GM12878 (cell line): Measurements from ENCODE around the gene HSPBAP1. TPM values are rescaled to one million over a fixed set of nuclear protein-coding genes. Genes with fewer than 3 reads are reported as not detected.

Experiments used
- ATAC-seq: fragments of 200-7000 bp; cut with Tn5 transposase; 3 replicates; pipeline ENCODE4 v1.9.1; 2020; ENCODE audit warnings: mild to moderate bottlenecking, moderate library complexity
- BruUV-seq: library from RNA; stranded (reverse); fragments of 400-500 nt; replicated peaks from 2 replicates; lab custom pipeline; 2021; lab: Mats Ljungman, UMichigan
- CTCF ChIA-PET: fragments of 300-600 bp; sonication (Branson Sonifier 250); formaldehyde crosslinking; extraction: SDS; loops from one replicate; lab custom pipeline; 2021; ENCODE audit warnings: inconsistent platforms; lab: Yijun Ruan, JAX
- POLR2A ChIA-PET: fragments of 350-600 bp; formaldehyde crosslinking; extraction: SDS; loops from one replicate; lab custom pipeline; 2021; ENCODE audit warnings: inconsistent platforms; lab: Charles Lee
- RAD21 ChIA-PET: fragments of 300-600 bp; sonication (Branson Sonifier 250); formaldehyde crosslinking; loops from one replicate; lab custom pipeline; 2023; ENCODE audit warnings: antibody characterized with exemption; ENCODE audit not compliant: unreplicated experiment; lab: Charles Lee
- SMC1A ChIA-PET: fragments of 300-600 bp; sonication (Branson Sonifier 250); formaldehyde crosslinking; loops from one replicate; lab custom pipeline; 2023; ENCODE audit not compliant: unreplicated experiment, uncharacterized antibody; lab: Charles Lee
- DNase-seq: peaks from one replicate; pipeline ENCODE4 v3.0.0-alpha.2; 2011; ENCODE audit warnings: low read depth, low spot score
- FAIRE-seq: peaks from 3 replicates; lab custom pipeline; 2011; peaks lifted over from hg19 to GRCh38; lab: Jason Lieb, UNC
- H2AFZ ChIP-seq: 2 replicates; pipeline ENCODE4 v1.6.0; 2011; ENCODE audit warnings: low read depth, low read length, control low read depth; ENCODE audit not compliant: control insufficient read depth
- H3K27ac ChIP-seq: 2 replicates; pipeline ENCODE4 v1.5.1; 2011; ENCODE audit warnings: control low read depth; ENCODE audit not compliant: control insufficient read depth, insufficient read depth
- H3K27me3 ChIP-seq, 2 experiments: replicated peaks in 1 of 2; 2 replicates each; pipeline versions ENCODE4 v1.6.0 to v1.6.1; 2011; ENCODE audit warnings: low read length in 1 of 2; ENCODE audit not compliant: control insufficient read depth in 2 of 2, insufficient read depth in 2 of 2
- H3K36me3 ChIP-seq, 2 experiments: 2 replicates each; pipeline ENCODE4 v1.5.1; 2011; ENCODE audit warnings: low read length in 1 of 2; ENCODE audit not compliant: control insufficient read depth in 2 of 2, insufficient read depth in 2 of 2
- H3K4me1 ChIP-seq: 2 replicates; pipeline ENCODE4 v1.6.1; 2011; ENCODE audit warnings: mild to moderate bottlenecking, low read length, moderate library complexity, mixed read lengths; ENCODE audit not compliant: control insufficient read depth, insufficient read depth
- H3K4me2 ChIP-seq: 2 replicates; pipeline ENCODE4 v1.6.0; 2011; ENCODE audit warnings: control low read depth; ENCODE audit not compliant: control insufficient read depth, insufficient read depth
- H3K4me3 ChIP-seq: fragments of 200-600 bp; sonication (generic); 2 replicates; pipeline ENCODE4 v1.5.1; 2016
- H3K79me2 ChIP-seq: 2 replicates; pipeline ENCODE4 v1.6.0; 2011; ENCODE audit warnings: low read length; ENCODE audit not compliant: control insufficient read depth, insufficient read depth
- H3K9ac ChIP-seq: 2 replicates; pipeline ENCODE4 v1.8.0; 2011; ENCODE audit warnings: low read length, control low read depth, mixed read lengths; ENCODE audit not compliant: control insufficient read depth, insufficient read depth
- H3K9me3 ChIP-seq: replicated peaks from 3 replicates; pipeline ENCODE4 v1.5.1; 2011; ENCODE audit warnings: mild to moderate bottlenecking, low read length; ENCODE audit not compliant: control insufficient read depth, insufficient read depth
- H4K20me1 ChIP-seq: 2 replicates; pipeline ENCODE4 v1.6.0; 2011; ENCODE audit not compliant: control insufficient read depth, insufficient read depth
- BMI1 ChIP-seq: fragments of 450-650 bp; IDR thresholded peaks from 2 replicates; pipeline ENCODE4 v1.6.1; 2016; ENCODE audit warnings: mild to moderate bottlenecking, moderate library complexity, borderline replicate concordance
- ESRRA ChIP-seq: IDR thresholded peaks from 2 replicates; pipeline ENCODE4 v1.6.1; 2012; ENCODE audit warnings: mild to moderate bottlenecking, low read length, improper control_type of control experiment
- HDAC2 ChIP-seq: fragments of 200-600 bp; sonication (generic); IDR thresholded peaks from 2 replicates; pipeline ENCODE4 v1.6.1; 2017
- KAT2A ChIP-seq: conservative IDR thresholded peaks from 2 replicates; pipeline ENCODE4 v1.6.1; 2011; ENCODE audit warnings: low read depth, low read length; ENCODE audit not compliant: control insufficient read depth
- KLF5 ChIP-seq: fragments of 450-650 bp; IDR thresholded peaks from 2 replicates; pipeline ENCODE4 v1.6.1; 2014; ENCODE audit warnings: mild to moderate bottlenecking; ENCODE audit not compliant: partially characterized antibody
- RUNX3 ChIP-seq: IDR thresholded peaks from 2 replicates; pipeline ENCODE4 v1.6.1; 2012; ENCODE audit warnings: low read length, inconsistent platforms
- STAT1 ChIP-seq: fragments of 450-650 bp; conservative IDR thresholded peaks from 2 replicates; pipeline ENCODE4 v1.6.1; 2014; ENCODE audit warnings: antibody characterized with exemption, mild to moderate bottlenecking
- TAF1 ChIP-seq: IDR thresholded peaks from 2 replicates; pipeline ENCODE4 v1.6.1; 2011; ENCODE audit warnings: mild to moderate bottlenecking, low read depth, low read length, borderline replicate concordance
- ZNF217 ChIP-seq: fragments of 450-650 bp; IDR thresholded peaks from 2 replicates; pipeline ENCODE4 v1.6.1; 2017; ENCODE audit warnings: antibody characterized with exemption, mild to moderate bottlenecking
- ZNF24 ChIP-seq: fragments of 450-650 bp; IDR thresholded peaks from 2 replicates; pipeline ENCODE4 v1.6.1; 2017; ENCODE audit warnings: antibody characterized with exemption, mild to moderate bottlenecking
- WGBS: methylation state at CpG from one replicate; pipeline ENCODE4 v1.1.6; 2016; ENCODE audit warnings: low lambda C conversion rate; ENCODE audit not compliant: insufficient replicate concordance, insufficient coverage; ENCODE audit errors: missing lambda C conversion rate; 5-methylcytosine and 5-hydroxymethylcytosine counted together
- in situ Hi-C: fragments of 300-500 bp; cut with MboI; formaldehyde crosslinking; loops from 9 replicates; pipeline ENCODE4 v1.14.3; 2018; ENCODE audit warnings: mixed read lengths
- intact Hi-C: fragments of 100-400 bp; cut with micrococcal nuclease; formaldehyde crosslinking; loops from one replicate; pipeline ENCODE4 v1.14.2; 2022; ENCODE audit not compliant: unreplicated experiment
- polyA plus RNA-seq, 11 experiments: library from polyadenylated mRNA; depleted of rRNA in 4 of 11; unstranded in 6 of 11; stranded (reverse) in 5 of 11; fragments of >200 nt; fragmentation: Nextera tagmentation in 4 of 11; fragmentation: Illumina TruSeq in 1 of 11; extraction: Ambion mirVana in 4 of 11; extraction: Trizol in 1 of 11; gene quantifications; 1 replicate in 1 of 11; 2 replicates in 10 of 11; pipeline versions ENCODE4 v1.2.1 to v1.2.3, GENCODE V29; 2011 to 2016; ENCODE audit warnings: inconsistent platforms in 2 of 11, missing spikeins in 2 of 11, low read depth in 1 of 11
- total RNA-seq, 4 experiments: library from RNA; depleted of rRNA in 3 of 4; stranded (reverse); fragments of >200 nt in 3 of 4; fragmentation: Illumina TruSeq in 1 of 4; extraction: Trizol in 1 of 4; gene quantifications; 2 replicates each; pipeline versions ENCODE4 v1.2.1 to v1.2.3, GENCODE V29; 2013 to 2021
- TF ChIP-seq, protein P1 (sequence below): fragments of 150-350 bp; IDR thresholded peaks from 2 replicates; pipeline ENCODE4 v1.6.1; 2014; ENCODE audit warnings: mild to moderate bottlenecking, low read depth, low read length
- TF ChIP-seq, protein P2 (sequence below): fragments of 450-650 bp; IDR thresholded peaks from 2 replicates; pipeline ENCODE4 v1.6.1; 2017; ENCODE audit warnings: mild to moderate bottlenecking
- TF ChIP-seq, protein P3 (sequence below): fragments of 450-650 bp; conservative IDR thresholded peaks from 2 replicates; pipeline ENCODE4 v1.6.1; 2017; ENCODE audit warnings: mild to moderate bottlenecking, moderate library complexity
- TF ChIP-seq, protein P4 (sequence below): IDR thresholded peaks from 2 replicates; pipeline ENCODE4 v1.6.1; 2012; ENCODE audit warnings: mild to moderate bottlenecking, low read depth, low read length
- TF ChIP-seq, protein P5 (sequence below), 3 experiments: IDR thresholded peaks in 2 of 3; conservative IDR thresholded peaks in 1 of 3; 2 replicates each; pipeline ENCODE4 v1.5.1; 2011; ENCODE audit warnings: low read depth in 3 of 3, low read length in 3 of 3, mild to moderate bottlenecking in 3 of 3, control low read depth in 2 of 3, moderate library complexity in 2 of 3, inconsistent platforms in 1 of 3, mixed read lengths in 1 of 3; ENCODE audit not compliant: control insufficient read depth in 2 of 3, insufficient read depth in 1 of 3; ENCODE audit errors: extremely low read depth in 1 of 3

The HSPBAP1 gene
- total and polyA plus RNA-seq, 10 of the 15 experiments (the other 5 are each of a cell fraction or from before 2014, with no cell fraction given): 3.2 to 10.3 (median 7.9) TPM

DNA sequence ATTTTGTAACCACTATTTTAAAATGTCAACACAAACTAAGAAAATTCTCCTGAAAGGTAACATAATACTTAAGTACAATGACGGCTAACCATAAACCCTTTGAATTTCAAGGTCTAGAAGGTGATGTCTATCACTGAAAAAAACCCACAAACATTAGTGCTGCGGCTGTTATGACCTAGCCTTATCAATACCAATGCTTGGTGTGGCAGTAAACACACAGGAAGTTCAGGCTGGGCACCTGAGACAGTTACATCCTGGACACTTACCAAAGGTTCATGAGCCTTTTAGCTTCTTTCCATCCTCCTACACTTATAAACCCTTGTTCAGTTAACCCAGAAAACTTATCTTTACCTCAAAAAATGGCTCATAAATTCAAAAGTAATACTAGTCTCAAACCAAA lies 5.8 kb downstream of the HSPBAP1 start:
- ATAC-seq: peak; percentile 34; the same call in 2 of the 3 replicates
- ChIA-PET POLR2A (no interaction called here), CTCF (no interaction called here), RAD21 (no interaction called here), SMC1A (no interaction called here)
- Histone ChIP-seq H3K4me2 (no peak overlapping the region), H3K4me3 (no peak overlapping the region), H3K36me3 (no peaks in the 10 kb centered on the region), H3K27ac (no peak overlapping the region), H4K20me1 (no peaks in the 10 kb centered on the region), H3K4me1 (no peaks in the 10 kb centered on the region), H3K79me2 (no peaks in the 10 kb centered on the region), H2AFZ (no peak overlapping the region), H3K9ac (no peak overlapping the region), H3K27me3 (no peaks in the 10 kb centered on the region), H3K9me3 (no peaks in the 10 kb centered on the region)
- WGBS: 94% methylated on average over 2 of the region's 2 CpGs
- no TSS peak for BruUV-seq
- intact Hi-C loops (no loop called here), in situ Hi-C loops (no loop called here)
- DNase-seq: no peak
- FAIRE-seq: no peak
- TF ChIP-seq ZNF217: no peak
- no peak for TF ChIP-seq STAT1
- no peak for TF ChIP-seq BMI1
- no peak for TF ChIP-seq ESRRA
- TF ChIP-seq, protein P1, sequence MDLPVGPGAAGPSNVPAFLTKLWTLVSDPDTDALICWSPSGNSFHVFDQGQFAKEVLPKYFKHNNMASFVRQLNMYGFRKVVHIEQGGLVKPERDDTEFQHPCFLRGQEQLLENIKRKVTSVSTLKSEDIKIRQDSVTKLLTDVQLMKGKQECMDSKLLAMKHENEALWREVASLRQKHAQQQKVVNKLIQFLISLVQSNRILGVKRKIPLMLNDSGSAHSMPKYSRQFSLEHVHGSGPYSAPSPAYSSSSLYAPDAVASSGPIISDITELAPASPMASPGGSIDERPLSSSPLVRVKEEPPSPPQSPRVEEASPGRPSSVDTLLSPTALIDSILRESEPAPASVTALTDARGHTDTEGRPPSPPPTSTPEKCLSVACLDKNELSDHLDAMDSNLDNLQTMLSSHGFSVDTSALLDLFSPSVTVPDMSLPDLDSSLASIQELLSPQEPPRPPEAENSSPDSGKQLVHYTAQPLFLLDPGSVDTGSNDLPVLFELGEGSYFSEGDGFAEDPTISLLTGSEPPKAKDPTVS: no peak
- no peak for TF ChIP-seq KAT2A
- TF ChIP-seq, protein P2, sequence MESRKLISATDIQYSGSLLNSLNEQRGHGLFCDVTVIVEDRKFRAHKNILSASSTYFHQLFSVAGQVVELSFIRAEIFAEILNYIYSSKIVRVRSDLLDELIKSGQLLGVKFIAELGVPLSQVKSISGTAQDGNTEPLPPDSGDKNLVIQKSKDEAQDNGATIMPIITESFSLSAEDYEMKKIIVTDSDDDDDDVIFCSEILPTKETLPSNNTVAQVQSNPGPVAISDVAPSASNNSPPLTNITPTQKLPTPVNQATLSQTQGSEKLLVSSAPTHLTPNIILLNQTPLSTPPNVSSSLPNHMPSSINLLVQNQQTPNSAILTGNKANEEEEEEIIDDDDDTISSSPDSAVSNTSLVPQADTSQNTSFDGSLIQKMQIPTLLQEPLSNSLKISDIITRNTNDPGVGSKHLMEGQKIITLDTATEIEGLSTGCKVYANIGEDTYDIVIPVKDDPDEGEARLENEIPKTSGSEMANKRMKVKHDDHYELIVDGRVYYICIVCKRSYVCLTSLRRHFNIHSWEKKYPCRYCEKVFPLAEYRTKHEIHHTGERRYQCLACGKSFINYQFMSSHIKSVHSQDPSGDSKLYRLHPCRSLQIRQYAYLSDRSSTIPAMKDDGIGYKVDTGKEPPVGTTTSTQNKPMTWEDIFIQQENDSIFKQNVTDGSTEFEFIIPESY: no peak
- TF ChIP-seq ZNF24: no peak
- TF ChIP-seq RUNX3: no peak
- TF ChIP-seq, protein P3, sequence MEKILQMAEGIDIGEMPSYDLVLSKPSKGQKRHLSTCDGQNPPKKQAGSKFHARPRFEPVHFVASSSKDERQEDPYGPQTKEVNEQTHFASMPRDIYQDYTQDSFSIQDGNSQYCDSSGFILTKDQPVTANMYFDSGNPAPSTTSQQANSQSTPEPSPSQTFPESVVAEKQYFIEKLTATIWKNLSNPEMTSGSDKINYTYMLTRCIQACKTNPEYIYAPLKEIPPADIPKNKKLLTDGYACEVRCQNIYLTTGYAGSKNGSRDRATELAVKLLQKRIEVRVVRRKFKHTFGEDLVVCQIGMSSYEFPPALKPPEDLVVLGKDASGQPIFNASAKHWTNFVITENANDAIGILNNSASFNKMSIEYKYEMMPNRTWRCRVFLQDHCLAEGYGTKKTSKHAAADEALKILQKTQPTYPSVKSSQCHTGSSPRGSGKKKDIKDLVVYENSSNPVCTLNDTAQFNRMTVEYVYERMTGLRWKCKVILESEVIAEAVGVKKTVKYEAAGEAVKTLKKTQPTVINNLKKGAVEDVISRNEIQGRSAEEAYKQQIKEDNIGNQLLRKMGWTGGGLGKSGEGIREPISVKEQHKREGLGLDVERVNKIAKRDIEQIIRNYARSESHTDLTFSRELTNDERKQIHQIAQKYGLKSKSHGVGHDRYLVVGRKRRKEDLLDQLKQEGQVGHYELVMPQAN: no peak
- TF ChIP-seq HDAC2: no peak
- TF ChIP-seq, protein P4, sequence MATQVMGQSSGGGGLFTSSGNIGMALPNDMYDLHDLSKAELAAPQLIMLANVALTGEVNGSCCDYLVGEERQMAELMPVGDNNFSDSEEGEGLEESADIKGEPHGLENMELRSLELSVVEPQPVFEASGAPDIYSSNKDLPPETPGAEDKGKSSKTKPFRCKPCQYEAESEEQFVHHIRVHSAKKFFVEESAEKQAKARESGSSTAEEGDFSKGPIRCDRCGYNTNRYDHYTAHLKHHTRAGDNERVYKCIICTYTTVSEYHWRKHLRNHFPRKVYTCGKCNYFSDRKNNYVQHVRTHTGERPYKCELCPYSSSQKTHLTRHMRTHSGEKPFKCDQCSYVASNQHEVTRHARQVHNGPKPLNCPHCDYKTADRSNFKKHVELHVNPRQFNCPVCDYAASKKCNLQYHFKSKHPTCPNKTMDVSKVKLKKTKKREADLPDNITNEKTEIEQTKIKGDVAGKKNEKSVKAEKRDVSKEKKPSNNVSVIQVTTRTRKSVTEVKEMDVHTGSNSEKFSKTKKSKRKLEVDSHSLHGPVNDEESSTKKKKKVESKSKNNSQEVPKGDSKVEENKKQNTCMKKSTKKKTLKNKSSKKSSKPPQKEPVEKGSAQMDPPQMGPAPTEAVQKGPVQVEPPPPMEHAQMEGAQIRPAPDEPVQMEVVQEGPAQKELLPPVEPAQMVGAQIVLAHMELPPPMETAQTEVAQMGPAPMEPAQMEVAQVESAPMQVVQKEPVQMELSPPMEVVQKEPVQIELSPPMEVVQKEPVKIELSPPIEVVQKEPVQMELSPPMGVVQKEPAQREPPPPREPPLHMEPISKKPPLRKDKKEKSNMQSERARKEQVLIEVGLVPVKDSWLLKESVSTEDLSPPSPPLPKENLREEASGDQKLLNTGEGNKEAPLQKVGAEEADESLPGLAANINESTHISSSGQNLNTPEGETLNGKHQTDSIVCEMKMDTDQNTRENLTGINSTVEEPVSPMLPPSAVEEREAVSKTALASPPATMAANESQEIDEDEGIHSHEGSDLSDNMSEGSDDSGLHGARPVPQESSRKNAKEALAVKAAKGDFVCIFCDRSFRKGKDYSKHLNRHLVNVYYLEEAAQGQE: no peak
- TF ChIP-seq KLF5: no peak
- TF ChIP-seq TAF1: no peak
- TF ChIP-seq, protein P5, sequence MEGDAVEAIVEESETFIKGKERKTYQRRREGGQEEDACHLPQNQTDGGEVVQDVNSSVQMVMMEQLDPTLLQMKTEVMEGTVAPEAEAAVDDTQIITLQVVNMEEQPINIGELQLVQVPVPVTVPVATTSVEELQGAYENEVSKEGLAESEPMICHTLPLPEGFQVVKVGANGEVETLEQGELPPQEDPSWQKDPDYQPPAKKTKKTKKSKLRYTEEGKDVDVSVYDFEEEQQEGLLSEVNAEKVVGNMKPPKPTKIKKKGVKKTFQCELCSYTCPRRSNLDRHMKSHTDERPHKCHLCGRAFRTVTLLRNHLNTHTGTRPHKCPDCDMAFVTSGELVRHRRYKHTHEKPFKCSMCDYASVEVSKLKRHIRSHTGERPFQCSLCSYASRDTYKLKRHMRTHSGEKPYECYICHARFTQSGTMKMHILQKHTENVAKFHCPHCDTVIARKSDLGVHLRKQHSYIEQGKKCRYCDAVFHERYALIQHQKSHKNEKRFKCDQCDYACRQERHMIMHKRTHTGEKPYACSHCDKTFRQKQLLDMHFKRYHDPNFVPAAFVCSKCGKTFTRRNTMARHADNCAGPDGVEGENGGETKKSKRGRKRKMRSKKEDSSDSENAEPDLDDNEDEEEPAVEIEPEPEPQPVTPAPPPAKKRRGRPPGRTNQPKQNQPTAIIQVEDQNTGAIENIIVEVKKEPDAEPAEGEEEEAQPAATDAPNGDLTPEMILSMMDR (IDR thresholded peaks at IDR 0.05 in 2 of 3, conservative IDR thresholded peaks at IDR 0.05 in 1 of 3; ENCODE audit: control insufficient read depth in 2 of 3, extremely low read depth in 1 of 3, insufficient read depth in 1 of 3, low read depth in 3 of 3, low read length in 3 of 3): no peak
